Body of pancreas (tissue), 4 donors: Measurements from ENCODE around the gene PPARGC1A. TPM values are rescaled to one million over a fixed set of nuclear protein-coding genes. Genes with fewer than 3 reads are reported as not detected.

Experiments
- ATAC-seq: fragments of 150-250 bp; one replicate; pipeline ENCODE4 v1.9.1; 2016
- DNase-seq, 4 donors: peaks; one replicate each; pipeline ENCODE4 v3.0.0-alpha.2; 2019
- H3K27ac ChIP-seq, 4 donors: fragments of 200-600 bp; sonication (generic); 1 replicate in 3 of 4; 2 replicates in 1 of 4; pipeline versions ENCODE4 v1.5.1 to v1.6.1; 2016 to 2019; ENCODE audit warnings: mild to moderate bottlenecking in 1 of 4, mixed read lengths in 1 of 4, moderate library complexity in 1 of 4
- H3K27me3 ChIP-seq, 2 donors: fragments of 200-600 bp; sonication (generic); one replicate each; pipeline ENCODE4 v1.6.0; 2016; ENCODE audit warnings: mild to moderate bottlenecking in 1 of 2
- H3K36me3 ChIP-seq, 2 donors: fragments of 200-600 bp; sonication (generic); replicated peaks in 1 of 2; 2 replicates each; pipeline ENCODE4 v1.5.1; 2016; ENCODE audit warnings: low read depth in 2 of 2; ENCODE audit not compliant: insufficient read depth in 1 of 2
- H3K4me1 ChIP-seq: fragments of 200-600 bp; sonication (generic); one replicate; pipeline ENCODE4 v1.6.0; 2016
- H3K4me3 ChIP-seq, 2 donors: fragments of 200-600 bp; sonication (generic); 1 replicate in 1 of 2; 2 replicates in 1 of 2; pipeline ENCODE4 v1.5.1; 2016 to 2019
- H3K9me3 ChIP-seq, 3 donors: fragments of 200-600 bp; sonication (generic); 1 replicate in 2 of 3; 2 replicates in 1 of 3; pipeline ENCODE4 v1.5.1; 2016
- CTCF ChIP-seq, 7 experiments: fragments of 450-650 bp in 4 of 7; fragments of 200-600 bp in 3 of 7; sonication (generic) in 3 of 7; IDR thresholded peaks; one replicate each; pipeline ENCODE4 v1.5.1; 2016 to 2019; ENCODE audit warnings: antibody characterized with exemption in 7 of 7
- POLR2A ChIP-seq, 3 donors: fragments of 450-650 bp; IDR thresholded peaks; one replicate each; pipeline ENCODE4 v1.6.1; 2016; ENCODE audit warnings: antibody characterized with exemption in 3 of 3, mild to moderate bottlenecking in 2 of 3
- WGBS, 2 donors: methylation state at CpG; one replicate each; pipeline ENCODE4 v1.1.5; 2017; 5-methylcytosine and 5-hydroxymethylcytosine counted together
- intact Hi-C: fragments of 100-400 bp; cut with DNase I; formaldehyde crosslinking; loops from one replicate; pipeline ENCODE4 v1.15.1; 2023
- total RNA-seq, 2 donors: library from RNA; depleted of rRNA; stranded (reverse); fragments of >200 nt; gene quantifications; one replicate each; pipeline ENCODE4 v1.1.0, GENCODE V29; 2016

PPARGC1A gene
- total RNA-seq, 2 donors from 2014 or later, result 8.0 to 44.8 TPM

GRCh38 chr4:23897564-23898109, 7.8 kb upstream of the PPARGC1A start:
- H3K27ac ChIP-seq, result no peak overlapping the region
- WGBS, 2 donors, result 53 to 57% methylated on average over 4 of the region's 4 CpGs
- H3K4me1 ChIP-seq, result no peaks in the 10 kb centered on the region
- DNase-seq, result no peak
- no peaks in the 10 kb centered on the region for H3K27me3 ChIP-seq
- no peaks in the 10 kb centered on the region for H3K36me3 ChIP-seq
- no peak overlapping the region for H3K4me3 ChIP-seq
- TF ChIP-seq CTCF (IDR thresholded peaks at IDR 0.05) (no peak), POLR2A (IDR thresholded peaks at IDR 0.05) (no peak)
- no peak for ATAC-seq
- intact Hi-C loops, result no loop called here
- H3K9me3 ChIP-seq, result no peaks in the 10 kb centered on the region

GRCh38 chr4:23894021-23894420, 4.2 kb upstream of the PPARGC1A start:
- TF ChIP-seq CTCF (IDR thresholded peaks at IDR 0.05) (no peak), POLR2A (IDR thresholded peaks at IDR 0.05) (no peak)
- H3K4me1 ChIP-seq, result peaks cover 15% of the 10 kb centered on the region
- no peak for ATAC-seq
- WGBS, 2 donors, result 48 to 50% methylated on average over 2 of the region's 2 CpGs
- no peak overlapping the region for H3K4me3 ChIP-seq
- H3K27me3 ChIP-seq, result no peaks in the 10 kb centered on the region
- intact Hi-C loops, result no loop called here
- no peaks in the 10 kb centered on the region for H3K36me3 ChIP-seq
- no peak for DNase-seq
- no peak overlapping the region for H3K27ac ChIP-seq
- no peaks in the 10 kb centered on the region for H3K9me3 ChIP-seq

- no peak for ATAC-seq
- peaks cover 16% of the 10 kb centered on the region for H3K4me1 ChIP-seq
- no peaks in the 10 kb centered on the region for H3K36me3 ChIP-seq
- DNase-seq, result no peak
- H3K27me3 ChIP-seq, result no peaks in the 10 kb centered on the region
- WGBS, 2 donors, result 0 to 17% methylated on average over 1 of the region's 1 CpG
- H3K9me3 ChIP-seq, result no peaks in the 10 kb centered on the region
- intact Hi-C loops, result no loop called here
- H3K4me3 ChIP-seq, result no peak overlapping the region
- TF ChIP-seq POLR2A (IDR thresholded peaks at IDR 0.05) (no peak), CTCF (IDR thresholded peaks at IDR 0.05) (no peak)
- peak overlapping the region; percentile 40 to 84 (median 64) for H3K27ac ChIP-seq
Measured at GRCh38 chr4:23891064-23891421, 1.2 kb upstream of the PPARGC1A start.

- H3K4me3 ChIP-seq, result no peak overlapping the region
- H3K4me1 ChIP-seq, result peaks cover 16% of the 10 kb centered on the region
- no peaks in the 10 kb centered on the region for H3K9me3 ChIP-seq
- 6 to 13% methylated on average over 9 of the region's 9 CpGs for WGBS, 2 donors
- no peaks in the 10 kb centered on the region for H3K27me3 ChIP-seq
- ATAC-seq, result peak; percentile 10
- DNase-seq, result no peak
- no peaks in the 10 kb centered on the region for H3K36me3 ChIP-seq
- intact Hi-C loops, result no loop called here
- peak overlapping the region; percentile 40 to 84 (median 64) for H3K27ac ChIP-seq
- no peak for TF ChIP-seq POLR2A (IDR thresholded peaks at IDR 0.05)
- no peak for TF ChIP-seq CTCF (IDR thresholded peaks at IDR 0.05)
Measured at GRCh38 chr4:23890369-23891063, 669 bp upstream of the PPARGC1A start.

GRCh38 chr4:23889391-23889790, 456 bp downstream of the PPARGC1A start:
- WGBS, 2 donors, result 1% methylated on average over 3 of the region's 3 CpGs
- peak overlapping the region; percentile 11 to 84 (median 64) for H3K27ac ChIP-seq

More at GRCh38 chr4:23889391-23889790, 456 bp downstream of the PPARGC1A start:
- Histone ChIP-seq H3K36me3 (no peaks in the 10 kb centered on the region), H3K27me3 (no peaks in the 10 kb centered on the region), H3K9me3 (no peaks in the 10 kb centered on the region), H3K4me1 (peaks cover 16% of the 10 kb centered on the region), H3K4me3 (peak overlapping the region in 1 of 2 donors; percentile 3)
- DNase-seq (no peak), ATAC-seq (no peak)
- intact Hi-C loops, result no loop called here
- no peak for TF ChIP-seq CTCF (IDR thresholded peaks at IDR 0.05)
- TF ChIP-seq POLR2A (IDR thresholded peaks at IDR 0.05), result no peak
